ENCODE data around the gene MDFIC2. TPM values are rescaled to one million over a fixed set of nuclear protein-coding genes. Genes with fewer than 3 reads are reported as not detected.
"Not testable (repeated sequence)": the region's sequence is repeated elsewhere in the genome, so short reads cannot be mapped to it uniquely, and the experiment has no call there.

Gene MDFIC2
- total RNA-seq (2014; rRNA removed; shearing (Covaris generic); ENCODE audit: low replicate concordance), result 1.3 TPM in 1 of 2 replicates, not detected in the other

DNA sequence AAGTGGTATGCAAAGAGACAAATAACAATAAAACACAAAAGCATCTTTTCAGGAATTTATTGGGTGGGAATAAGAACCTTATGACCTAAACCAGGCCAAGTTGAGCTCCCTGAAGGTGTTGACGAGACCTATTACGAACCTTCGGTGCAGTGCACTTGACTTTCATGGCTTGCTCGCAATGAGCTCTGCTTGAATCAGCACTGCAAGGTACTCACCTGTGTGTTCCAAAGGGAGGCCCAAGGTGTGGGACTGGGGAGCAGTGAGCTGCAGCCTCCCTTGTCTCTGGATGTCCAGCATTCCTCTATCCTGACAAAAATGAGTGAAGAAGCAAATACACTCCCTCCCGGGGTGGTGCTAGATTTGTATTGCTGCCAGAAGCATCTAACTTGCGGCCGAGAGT lies at the start of gene MDFIC2:
Gene MDFIC2, minus strand, starts transcription at position 303 of the 400 bp plus-strand sequence. CDS start 665 bp downstream, outside the sequence.
- Histone ChIP-seq H3K9me3 (no peaks in the 10 kb centered on the region), H3K36me3 (no peaks in the 10 kb centered on the region), H3K27me3 (no peaks in the 10 kb centered on the region), H3K4me3 (peak within 1 kb of the TSS; percentile 28)
- peak; percentile 7 for DNase-seq

- DNase-seq, result no peak
- Histone ChIP-seq H3K9me3 (no peaks in the 10 kb centered on the region), H3K36me3 (no peaks in the 10 kb centered on the region), H3K4me3 (no peak overlapping the region), H3K27me3 (no peaks in the 10 kb centered on the region)
Measured at GRCh38 chr3:70360979-70361760, 48.7 kb upstream of the MDFIC2 start.

GRCh38 chr3:70359711-70360110 lies 47.3 kb upstream of the MDFIC2 start:
- no peak for DNase-seq
- H3K27me3 ChIP-seq, result no peaks in the 10 kb centered on the region
- no peak overlapping the region for H3K4me3 ChIP-seq
- H3K9me3 ChIP-seq, result no peaks in the 10 kb centered on the region
- H3K36me3 ChIP-seq, result no peaks in the 10 kb centered on the region

DNA sequence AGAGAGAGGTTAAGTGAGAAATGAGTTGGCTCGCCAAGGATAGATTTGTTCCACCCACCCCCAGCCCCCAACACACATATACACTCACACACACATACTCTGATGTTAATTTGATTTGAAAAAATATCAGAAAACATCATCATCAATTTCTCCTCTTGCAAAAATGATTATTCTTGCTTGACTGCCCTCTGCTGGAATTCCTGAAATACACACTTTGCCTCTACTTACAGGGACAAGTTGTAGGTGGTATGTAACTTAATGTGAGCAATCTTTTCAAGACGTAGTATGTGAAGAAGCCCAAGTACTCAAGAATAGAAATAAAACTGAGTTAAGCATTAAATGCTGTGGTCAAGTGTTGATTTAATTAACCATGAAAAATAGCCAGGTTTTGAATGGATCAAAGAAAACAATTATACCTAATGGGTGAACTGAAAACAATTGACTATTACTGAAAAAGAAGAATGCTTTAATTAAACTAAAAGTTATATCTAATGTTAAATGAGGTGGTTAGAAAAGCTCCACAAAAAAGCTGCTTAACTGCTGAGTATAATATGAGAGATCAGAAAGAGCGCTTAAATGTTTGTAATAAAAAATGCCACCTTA lies 46.6 kb upstream of the MDFIC2 start:
- H3K36me3 ChIP-seq, result no peaks in the 10 kb centered on the region
- no peak for DNase-seq
- H3K9me3 ChIP-seq, result no peaks in the 10 kb centered on the region
- no peaks in the 10 kb centered on the region for H3K27me3 ChIP-seq
- H3K4me3 ChIP-seq, result no peak overlapping the region

GRCh38 chr3:70352215-70352614 lies 39.8 kb upstream of the MDFIC2 start:
- Histone ChIP-seq H3K36me3 (no peaks in the 10 kb centered on the region), H3K9me3 (no peaks in the 10 kb centered on the region; the same call in 1 of the 2 replicates), H3K4me3 (no peak overlapping the region), H3K27me3 (no peaks in the 10 kb centered on the region)
- no peak for DNase-seq

DNA sequence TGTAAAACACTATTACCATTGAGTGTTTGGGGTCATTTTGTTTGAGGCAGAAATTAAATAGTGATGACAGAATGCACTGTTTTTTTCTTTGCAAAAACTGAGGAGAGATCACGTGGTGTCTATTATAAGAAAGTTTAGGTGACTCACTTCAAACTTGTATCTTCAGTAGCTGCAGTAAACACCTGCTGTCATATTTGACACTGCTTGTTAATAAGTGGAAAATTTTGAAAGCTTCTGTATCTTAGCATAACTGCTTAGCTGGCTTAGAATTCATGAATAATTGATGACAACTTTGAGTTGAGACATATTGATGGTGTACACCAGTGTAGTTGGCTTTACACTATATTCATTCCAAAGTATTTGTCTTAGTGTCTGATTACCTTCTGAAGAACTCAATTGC lies 29.7 kb upstream of the MDFIC2 start:
- no peaks in the 10 kb centered on the region for H3K27me3 ChIP-seq
- H3K9me3 ChIP-seq, result no peaks in the 10 kb centered on the region
- H3K4me3 ChIP-seq, result no peak overlapping the region
- H3K36me3 ChIP-seq, result no peaks in the 10 kb centered on the region
- DNase-seq, result no peak

DNA sequence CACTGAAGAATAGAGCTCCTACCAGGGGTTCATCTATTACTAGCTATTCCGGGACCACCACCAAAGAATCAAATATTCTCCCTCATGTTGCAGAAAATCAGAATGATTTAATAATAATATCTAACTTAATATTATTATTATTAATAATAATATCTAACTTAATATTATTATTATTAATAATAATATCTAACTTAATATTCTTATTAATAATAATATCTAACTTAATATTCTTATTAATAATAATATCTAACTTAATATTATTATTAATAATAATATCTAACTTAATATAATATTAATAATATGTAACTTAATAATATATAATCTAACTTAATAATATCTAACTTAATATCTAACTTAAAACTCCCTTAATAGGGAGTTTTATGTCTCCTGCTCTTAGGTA lies 24.4 kb upstream of the MDFIC2 start:
- H3K9me3 ChIP-seq, result not testable (repeated sequence)

GRCh38 chr3:70333080-70333479 lies 20.6 kb upstream of the MDFIC2 start:
- Histone ChIP-seq H3K9me3 (no peaks in the 10 kb centered on the region), H3K27me3 (no peaks in the 10 kb centered on the region), H3K36me3 (no peaks in the 10 kb centered on the region), H3K4me3 (no peak overlapping the region)
- DNase-seq, result no peak

More for the DNA sequence above, 24.4 kb upstream of the MDFIC2 start:
- not testable (repeated sequence) for DNase-seq, H3K36me3 ChIP-seq, H3K4me3 ChIP-seq, H3K27me3 ChIP-seq

DNA sequence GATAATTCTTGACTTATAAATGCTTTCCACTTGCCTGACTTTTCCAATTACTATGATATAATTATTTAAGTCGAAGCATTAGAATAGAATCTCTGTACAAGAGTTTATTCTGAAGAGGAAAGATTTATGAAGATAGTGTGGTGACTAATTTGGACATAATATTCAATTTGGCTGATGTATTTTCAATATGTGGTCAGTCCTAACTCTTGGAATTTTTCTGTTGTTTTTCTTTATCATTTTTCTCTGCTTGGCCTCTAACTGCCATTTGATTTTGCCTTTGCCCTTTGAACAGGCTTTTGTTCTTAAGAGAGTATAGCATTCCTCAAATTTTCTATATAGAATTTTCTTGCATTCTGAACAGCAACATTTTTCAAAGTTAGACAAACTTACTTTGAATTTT lies 2.6 kb upstream of the MDFIC2 start:
- no peaks in the 10 kb centered on the region for H3K36me3 ChIP-seq
- DNase-seq, result no peak
- H3K27me3 ChIP-seq, result no peaks in the 10 kb centered on the region
- no peaks in the 10 kb centered on the region for H3K9me3 ChIP-seq
- no peak overlapping the region for H3K4me3 ChIP-seq

- H3K27me3 ChIP-seq, result no peaks in the 10 kb centered on the region
- H3K4me3 ChIP-seq, result no peak overlapping the region
- H3K9me3 ChIP-seq, result no peaks in the 10 kb centered on the region
- DNase-seq, result no peak
- H3K36me3 ChIP-seq, result no peaks in the 10 kb centered on the region
Measured at GRCh38 chr3:70310809-70311208, 1.6 kb downstream of the MDFIC2 start.

DNA sequence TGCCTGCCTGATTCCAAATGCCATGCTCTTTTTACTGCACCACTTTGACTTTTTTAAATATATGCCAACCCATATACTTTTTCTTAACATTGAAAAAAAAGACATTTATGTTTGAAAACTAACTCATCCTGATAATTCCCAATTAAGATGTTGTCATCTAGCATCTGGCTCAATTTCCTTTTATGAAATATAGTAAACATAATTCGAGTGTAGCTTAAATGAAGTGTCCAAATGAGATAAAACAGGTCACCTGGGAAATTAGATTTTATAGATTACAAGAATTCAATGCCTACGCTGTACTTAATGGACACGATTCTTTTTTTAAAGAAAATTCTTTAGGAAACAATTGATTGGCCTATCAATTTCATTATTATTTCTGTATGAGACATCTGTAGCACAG lies 2.8 kb downstream of the MDFIC2 start:
- Histone ChIP-seq H3K27me3 (no peaks in the 10 kb centered on the region), H3K36me3 (no peaks in the 10 kb centered on the region), H3K4me3 (no peak overlapping the region), H3K9me3 (no peaks in the 10 kb centered on the region)
- no peak for DNase-seq

- H3K36me3 ChIP-seq, result no peaks in the 10 kb centered on the region
- H3K9me3 ChIP-seq, result no peaks in the 10 kb centered on the region
- no peaks in the 10 kb centered on the region for H3K27me3 ChIP-seq
- peak; percentile 14 for DNase-seq
- no peak overlapping the region for H3K4me3 ChIP-seq
Measured at GRCh38 chr3:70308760-70309159, 3.7 kb downstream of the MDFIC2 start.

GRCh38 chr3:70306736-70307135 lies 5.7 kb downstream of the MDFIC2 start:
- Histone ChIP-seq H3K27me3 (no peaks in the 10 kb centered on the region), H3K36me3 (no peaks in the 10 kb centered on the region), H3K4me3 (no peak overlapping the region), H3K9me3 (no peaks in the 10 kb centered on the region)
- DNase-seq, result no peak

DNA sequence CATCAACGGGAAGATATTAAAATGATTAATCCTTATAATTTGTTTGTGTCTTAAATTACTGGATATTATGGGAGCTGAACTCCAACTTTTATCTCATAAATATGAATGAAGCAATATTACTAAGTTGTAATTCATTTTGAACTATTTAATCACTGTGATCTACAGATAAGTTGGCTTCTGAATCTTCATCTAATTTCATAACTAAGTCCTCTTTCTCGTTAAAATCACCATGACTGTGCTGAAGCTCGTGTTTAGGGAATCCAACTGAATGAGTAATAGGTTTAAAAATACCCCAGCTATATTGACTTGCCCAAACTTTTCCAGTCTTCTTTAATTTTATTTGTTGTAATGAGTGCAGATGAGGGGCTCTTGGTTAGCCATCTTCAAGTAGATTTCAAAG lies 14.1 kb downstream of the MDFIC2 start:
- Histone ChIP-seq H3K36me3 (no peaks in the 10 kb centered on the region), H3K9me3 (no peaks in the 10 kb centered on the region), H3K27me3 (no peaks in the 10 kb centered on the region), H3K4me3 (no peak overlapping the region)
- DNase-seq, result no peak

DNA sequence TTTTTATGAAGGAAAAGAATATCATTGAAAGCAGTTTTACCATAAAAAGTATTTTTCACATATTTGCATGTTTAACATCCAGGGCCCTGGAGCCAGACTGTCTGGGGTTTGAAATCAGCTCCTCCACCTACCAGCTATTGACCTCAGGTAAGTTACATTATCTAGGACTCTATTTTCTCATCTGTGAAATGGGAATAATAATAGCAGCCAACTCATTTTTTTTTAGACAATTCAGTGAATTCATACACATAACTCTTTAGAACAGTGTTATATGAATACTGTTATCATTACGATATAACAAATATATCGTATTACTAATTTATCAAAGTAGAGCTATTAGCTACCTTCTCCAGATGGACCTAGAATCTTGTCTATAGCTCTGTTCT lies 21.3 kb downstream of the MDFIC2 start:
- Histone ChIP-seq H3K27me3 (no peaks in the 10 kb centered on the region), H3K4me3 (no peak overlapping the region)
- no peak for DNase-seq

DNA sequence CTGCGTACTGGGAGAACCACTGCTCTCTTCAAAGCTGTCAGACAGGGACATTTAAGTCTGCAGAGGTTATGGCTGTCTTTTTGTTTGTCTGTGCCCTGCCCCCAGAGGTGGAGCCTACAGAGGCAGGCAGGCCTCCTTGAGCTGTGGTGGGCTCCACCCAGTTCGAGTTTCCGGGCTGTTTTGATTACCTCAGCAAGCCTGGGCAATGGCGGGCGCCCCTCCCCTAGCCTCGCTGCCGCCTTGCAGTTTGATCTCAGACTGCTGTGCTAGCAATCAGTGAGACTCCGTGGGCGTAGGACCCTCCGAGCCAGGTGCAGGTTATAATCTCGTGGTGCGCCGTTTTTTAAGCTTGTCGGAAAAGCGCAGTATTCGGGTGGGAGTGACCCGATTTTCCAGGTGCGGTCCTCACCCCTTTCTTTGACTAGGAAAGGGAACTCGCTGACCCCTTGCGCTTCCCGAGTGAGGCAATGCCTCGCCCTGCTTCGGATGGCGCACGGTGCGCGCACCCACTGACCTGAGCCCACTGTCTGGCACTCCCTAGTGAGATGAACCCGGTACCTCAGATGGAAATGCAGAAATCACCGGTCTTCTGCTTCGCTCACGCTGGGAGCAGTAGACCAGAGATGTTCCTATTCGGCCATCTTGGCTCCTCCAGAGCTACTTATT lies 21.9 kb downstream of the MDFIC2 start:
- DNase-seq, H3K4me3 ChIP-seq, H3K9me3 ChIP-seq, H3K27me3 ChIP-seq, H3K36me3 ChIP-seq: not testable (repeated sequence)

More for the DNA sequence above, 21.3 kb downstream of the MDFIC2 start:
- 0 out of 2 replicates have a peak, but pooled peaks cover 2% of the 10 kb centered on the region for H3K9me3 ChIP-seq
- H3K36me3 ChIP-seq, result no peaks in the 10 kb centered on the region

DNA sequence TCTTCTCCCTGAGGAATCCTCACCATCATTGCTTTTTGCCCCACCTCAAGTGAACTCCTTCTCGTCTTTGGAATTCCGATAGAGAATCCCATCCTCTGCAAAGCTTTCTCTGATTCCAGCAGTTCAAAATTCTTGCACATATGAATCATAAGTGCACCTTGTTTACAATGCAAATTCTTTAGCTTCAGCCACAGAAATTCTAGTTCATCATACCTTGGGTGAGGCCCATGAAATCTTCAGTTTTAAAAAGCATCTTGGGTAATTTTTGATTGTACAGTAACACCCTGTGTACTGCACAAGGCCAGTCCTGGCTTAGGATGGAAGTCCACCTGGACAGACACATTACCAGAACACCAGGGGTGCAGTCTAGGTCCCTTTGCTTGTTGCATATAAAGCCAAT lies 30.8 kb downstream of the MDFIC2 start:
- no peaks in the 10 kb centered on the region for H3K27me3 ChIP-seq
- peaks cover 2% of the 10 kb centered on the region for H3K9me3 ChIP-seq
- H3K36me3 ChIP-seq, result no peaks in the 10 kb centered on the region
- H3K4me3 ChIP-seq, result no peak overlapping the region
- DNase-seq, result no peak

Data from MG63 (cell line).